Measurements from ENCODE around the gene ATG4D.

The ATG4D gene

GRCh38 chr19:10543420-10544241 lies at the start of gene ATG4D:
TSS of gene ATG4D (plus strand) at chr19:10543904. CDS start at chr19:10544091, 187 bp downstream.
- FAIRE-seq: no peak

DNA sequence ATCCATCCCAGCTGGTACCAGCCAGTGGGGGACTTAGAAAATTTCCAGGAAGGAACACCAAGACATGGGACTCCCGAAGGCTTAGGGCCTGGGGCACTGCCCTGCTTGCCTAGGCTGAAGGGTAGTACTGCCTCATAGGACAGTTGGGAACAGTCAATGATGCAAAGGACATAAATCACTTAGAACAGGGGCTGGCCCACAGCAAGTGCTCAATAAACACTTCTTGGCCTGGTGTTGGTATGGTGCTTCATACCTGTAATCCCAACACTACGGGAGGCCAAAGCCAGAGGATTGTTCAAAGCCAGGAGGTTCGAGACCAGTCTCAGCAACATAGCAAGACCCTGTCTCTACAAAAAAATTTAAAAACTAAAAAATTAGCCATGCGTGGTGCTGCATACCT lies 46.3 kb upstream of the ATG4D start:
- FAIRE-seq: no peak

GRCh38 chr19:10499550-10500246 lies 44.0 kb upstream of the ATG4D start:
- FAIRE-seq: no peak

DNA sequence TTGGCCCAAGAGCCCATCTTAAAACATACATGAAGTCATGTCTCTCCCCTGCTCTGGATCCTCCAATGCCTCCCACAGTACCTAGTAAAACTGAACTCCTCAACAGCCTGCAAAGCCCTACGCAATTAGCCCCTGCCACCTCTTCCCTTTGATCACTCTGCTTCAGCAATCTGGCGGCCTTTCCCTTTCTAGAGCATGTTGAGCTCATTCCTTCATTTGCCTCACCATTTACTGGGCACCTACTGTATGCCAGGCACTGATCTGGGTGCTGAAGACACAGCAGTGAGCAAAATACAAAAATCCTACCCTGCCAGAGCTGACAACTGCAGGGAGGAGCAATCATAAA lies 43.5 kb upstream of the ATG4D start:
- FAIRE-seq: no peak

DNA sequence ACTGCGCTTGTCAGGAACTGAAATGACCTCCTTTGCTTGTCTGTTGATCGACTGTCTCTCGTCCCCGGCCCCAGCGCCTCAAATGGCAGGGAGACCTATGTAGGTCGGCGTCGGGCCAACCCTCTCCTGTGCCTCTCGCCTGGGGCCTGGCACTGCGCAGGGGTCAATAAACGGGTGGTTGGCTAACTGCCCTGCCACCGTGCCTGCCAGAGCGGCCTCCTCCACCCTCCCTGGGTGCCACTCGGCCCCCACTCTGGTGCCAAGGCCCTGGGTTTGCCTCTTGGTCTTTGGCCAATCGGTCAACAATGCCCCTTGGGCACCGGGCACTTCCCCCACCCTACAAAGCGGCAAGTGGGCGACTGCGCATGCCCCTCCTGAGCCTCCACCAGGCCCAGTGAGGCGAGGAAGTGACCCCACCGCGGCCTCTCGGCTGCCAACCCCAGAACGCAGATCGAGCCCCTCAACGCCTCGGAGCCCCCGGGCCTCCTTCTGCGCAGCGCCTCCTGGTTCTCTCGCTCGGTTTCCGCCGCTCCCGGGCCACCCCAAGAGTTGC lies 41.7 kb upstream of the ATG4D start:
- FAIRE-seq: no peak

GRCh38 chr19:10502524-10503001 lies 41.1 kb upstream of the ATG4D start:
- no peak for FAIRE-seq

- no peak for FAIRE-seq
Observed at GRCh38 chr19:10503002-10503789, 40.5 kb upstream of the ATG4D start, which contains the start of gene KEAP1. TSS of gene KEAP1 (minus strand) at chr19:10503356. CDS start at chr19:10500033, 3,323 bp downstream.

GRCh38 chr19:10505583-10506229 lies 38.0 kb upstream of the ATG4D start:
- no peak for FAIRE-seq

DNA sequence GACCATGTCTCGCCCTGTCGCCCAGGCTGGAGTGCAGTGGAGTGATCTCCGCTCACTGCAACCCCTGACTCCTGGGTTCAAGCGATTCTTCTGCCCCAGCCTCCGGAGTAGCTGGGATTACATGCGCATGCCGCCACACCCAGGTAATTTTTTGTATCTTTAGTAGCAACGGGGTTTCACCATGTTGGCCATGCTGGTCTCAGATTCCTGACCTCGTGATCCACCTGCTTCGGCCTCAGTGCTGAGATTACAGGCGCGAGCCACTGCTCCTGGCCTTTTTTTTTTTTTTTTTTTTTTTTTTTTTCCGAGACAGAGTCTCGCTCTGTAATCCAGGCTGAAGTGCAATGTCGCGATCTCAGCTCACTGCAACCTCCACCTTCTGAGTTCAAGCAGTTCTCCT lies 35.7 kb upstream of the ATG4D start:
- FAIRE-seq: no peak

DNA sequence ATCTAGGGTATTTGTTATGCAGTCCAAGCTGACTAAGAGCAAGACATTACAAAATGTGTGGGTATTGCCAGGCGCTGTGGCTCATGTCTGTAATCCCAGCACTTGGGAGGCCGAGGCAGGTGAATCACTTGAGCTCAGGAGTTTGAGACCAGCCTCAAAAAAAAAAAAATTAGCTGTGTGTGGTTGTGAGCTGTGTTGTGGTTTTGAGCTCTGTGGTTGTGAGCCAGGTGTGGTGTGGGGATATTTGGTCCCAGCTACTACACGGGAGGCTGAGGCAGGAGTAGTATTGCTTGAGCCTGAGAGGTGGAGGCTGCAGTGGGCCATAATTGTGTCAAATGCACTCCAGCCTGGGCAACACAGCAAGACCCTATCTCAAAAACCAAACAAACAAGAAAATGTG lies 35.0 kb upstream of the ATG4D start:
- no peak for FAIRE-seq

GRCh38 chr19:10510301-10510802 lies 33.4 kb upstream of the ATG4D start:
- no peak for FAIRE-seq

DNA sequence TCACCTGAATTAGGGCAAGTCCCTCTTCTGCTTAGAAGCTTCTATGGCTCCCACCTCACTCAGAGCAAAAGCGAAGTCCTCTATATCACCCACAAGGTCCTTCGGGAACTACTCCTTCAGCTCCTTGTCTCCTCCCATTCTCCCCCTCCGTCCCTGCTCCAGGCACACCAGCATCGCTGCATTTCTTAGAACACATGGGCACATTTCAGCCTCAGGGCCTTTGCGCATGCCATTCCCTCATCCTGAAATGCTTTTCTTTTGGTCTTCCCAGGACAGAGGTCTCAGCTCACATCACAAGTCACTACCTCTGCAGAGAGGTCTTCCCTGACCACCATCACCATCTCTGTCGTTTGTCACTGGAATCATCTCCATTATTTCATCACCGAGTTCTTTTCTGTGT lies 30.5 kb upstream of the ATG4D start:
- FAIRE-seq: no peak

GRCh38 chr19:10514211-10515145 lies 29.2 kb upstream of the ATG4D start:
- FAIRE-seq: no peak

- FAIRE-seq: no peak
Observed at GRCh38 chr19:10516064-10516385, 27.7 kb upstream of the ATG4D start.

- no peak for FAIRE-seq
Observed at GRCh38 chr19:10516671-10517286, 26.9 kb upstream of the ATG4D start.

- no peak for FAIRE-seq
Observed at GRCh38 chr19:10517361-10517759, 26.3 kb upstream of the ATG4D start, which contains the start of gene S1PR5. TSS of gene S1PR5 (minus strand) at chr19:10517447. CDS start at chr19:10515011, 2,436 bp downstream.

GRCh38 chr19:10517760-10518443 lies 25.8 kb upstream of the ATG4D start:
- FAIRE-seq: no peak

- no peak for FAIRE-seq
Observed at GRCh38 chr19:10518444-10519361, 25.0 kb upstream of the ATG4D start.

DNA sequence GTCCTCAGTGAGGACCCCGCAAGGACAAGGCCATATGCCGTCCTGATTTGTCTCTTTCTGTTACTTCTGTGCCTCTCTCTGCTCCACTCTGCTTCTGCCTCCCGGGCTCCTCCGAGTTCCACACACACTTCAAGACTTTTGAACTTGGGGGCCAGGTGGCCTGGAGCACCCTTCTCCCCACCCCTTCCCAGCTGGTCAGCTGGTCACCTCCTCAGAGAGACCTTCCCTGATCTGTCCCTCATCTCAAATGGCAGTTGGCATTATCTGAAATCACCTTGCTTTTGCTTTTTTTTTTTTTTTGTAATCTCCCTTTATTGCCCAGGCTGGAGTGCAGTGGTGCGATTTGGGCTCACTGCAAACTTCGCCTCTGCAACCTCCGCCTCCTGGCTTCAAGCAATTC lies 24.3 kb upstream of the ATG4D start:
- no peak for FAIRE-seq
